ENCODE measurements around the gene TEK.

TEK gene

GRCh38 chr9:27117489-27118135 lies 8.6 kb downstream of the TEK start:
- H3K4me3 ChIP-seq (ENCODE audit: low read depth, low read length), result no peak overlapping the region
- DNase-seq (ENCODE audit: low read depth), result peak; percentile 45

GRCh38 chr9:27118916-27119315 lies 9.9 kb downstream of the TEK start:
- no peak overlapping the region for H3K4me3 ChIP-seq (ENCODE audit: low read depth, low read length)
- DNase-seq (ENCODE audit: low read depth), result no peak

- no peak for DNase-seq (ENCODE audit: low read depth)
- no peak overlapping the region for H3K4me3 ChIP-seq (ENCODE audit: low read depth, low read length)
Measured at GRCh38 chr9:27124151-27124550, 15.1 kb downstream of the TEK start.

GRCh38 chr9:27125030-27125429 lies 16.0 kb downstream of the TEK start:
- peak; percentile 96 for DNase-seq (ENCODE audit: low read depth)

GRCh38 chr9:27125936-27126335 lies 16.9 kb downstream of the TEK start:
- no peak for DNase-seq (ENCODE audit: low read depth)
- no peak overlapping the region for H3K4me3 ChIP-seq (ENCODE audit: low read depth, low read length)

More at GRCh38 chr9:27125030-27125429, 16.0 kb downstream of the TEK start:
- H3K4me3 ChIP-seq (ENCODE audit: low read depth, low read length), result no peak overlapping the region

- DNase-seq (ENCODE audit: low read depth), result no peak
Measured at GRCh38 chr9:27126670-27127069, 17.6 kb downstream of the TEK start.

GRCh38 chr9:27129221-27129620 lies 20.2 kb downstream of the TEK start:
- no peak for DNase-seq (ENCODE audit: low read depth)
- no peak overlapping the region for H3K4me3 ChIP-seq (ENCODE audit: low read depth, low read length)

More at GRCh38 chr9:27126670-27127069, 17.6 kb downstream of the TEK start:
- no peak overlapping the region for H3K4me3 ChIP-seq (ENCODE audit: low read depth, low read length)

- no peak for DNase-seq (ENCODE audit: low read depth)
- H3K4me3 ChIP-seq (ENCODE audit: low read depth, low read length), result no peak overlapping the region
Measured at GRCh38 chr9:27131731-27132130, 22.7 kb downstream of the TEK start.

- DNase-seq (ENCODE audit: low read depth), result no peak
- H3K4me3 ChIP-seq (ENCODE audit: low read depth, low read length), result no peak overlapping the region
Measured at GRCh38 chr9:27133817-27134216, 24.8 kb downstream of the TEK start.

GRCh38 chr9:27142299-27142930 lies 33.4 kb downstream of the TEK start:
- H3K4me3 ChIP-seq (ENCODE audit: low read depth, low read length), result no peak overlapping the region
- no peak for DNase-seq (ENCODE audit: low read depth)

GRCh38 chr9:27145143-27145542 lies 36.1 kb downstream of the TEK start:
- no peak overlapping the region for H3K4me3 ChIP-seq (ENCODE audit: low read depth, low read length)
- DNase-seq (ENCODE audit: low read depth), result no peak

GRCh38 chr9:27149651-27150050 lies 40.6 kb downstream of the TEK start:
- no peak overlapping the region for H3K4me3 ChIP-seq (ENCODE audit: low read depth, low read length)
- no peak for DNase-seq (ENCODE audit: low read depth)

GRCh38 chr9:27150746-27151406 lies 41.9 kb downstream of the TEK start:
- H3K4me3 ChIP-seq (ENCODE audit: low read depth, low read length), result no peak overlapping the region
- DNase-seq (ENCODE audit: low read depth), result peak; percentile 62

- no peak overlapping the region for H3K4me3 ChIP-seq (ENCODE audit: low read depth, low read length)
- no peak for DNase-seq (ENCODE audit: low read depth)
Measured at GRCh38 chr9:27151693-27152404, 42.8 kb downstream of the TEK start.

- no peak overlapping the region for H3K4me3 ChIP-seq (ENCODE audit: low read depth, low read length)
- no peak for DNase-seq (ENCODE audit: low read depth)
Measured at GRCh38 chr9:27152405-27152718, 43.3 kb downstream of the TEK start.

GRCh38 chr9:27154908-27155307 lies 45.9 kb downstream of the TEK start:
- no peak overlapping the region for H3K4me3 ChIP-seq (ENCODE audit: low read depth, low read length)
- DNase-seq (ENCODE audit: low read depth), result peak; percentile 92

GRCh38 chr9:27157097-27157496 lies 48.1 kb downstream of the TEK start:
- DNase-seq (ENCODE audit: low read depth), result no peak

GRCh38 chr9:27157736-27158135 lies 48.7 kb downstream of the TEK start:
- no peak for DNase-seq (ENCODE audit: low read depth)
- no peak overlapping the region for H3K4me3 ChIP-seq (ENCODE audit: low read depth, low read length)

More at GRCh38 chr9:27157097-27157496, 48.1 kb downstream of the TEK start:
- H3K4me3 ChIP-seq (ENCODE audit: low read depth, low read length), result no peak overlapping the region

GRCh38 chr9:27160636-27161035 lies 51.6 kb downstream of the TEK start:
- H3K4me3 ChIP-seq (ENCODE audit: low read depth, low read length), result no peak overlapping the region
- no peak for DNase-seq (ENCODE audit: low read depth)

- no peak overlapping the region for H3K4me3 ChIP-seq (ENCODE audit: low read depth, low read length)
- peak; percentile 7 for DNase-seq (ENCODE audit: low read depth)
Measured at GRCh38 chr9:27162045-27162444, 53.0 kb downstream of the TEK start.

Data from skeletal muscle cell (primary cell).